Astrocyte of the hippocampus (primary cell): Measurements from ENCODE around the gene FAM47C.
"Not testable (repeated sequence)": the region's sequence is repeated elsewhere in the genome, so short reads cannot be mapped to it uniquely, and the experiment has no call there.

Experiments
- DNase-seq: peaks from one replicate; pipeline ENCODE4 v3.0.0; 2011; ENCODE audit warnings: low read depth, low spot score

Gene FAM47C

DNA sequence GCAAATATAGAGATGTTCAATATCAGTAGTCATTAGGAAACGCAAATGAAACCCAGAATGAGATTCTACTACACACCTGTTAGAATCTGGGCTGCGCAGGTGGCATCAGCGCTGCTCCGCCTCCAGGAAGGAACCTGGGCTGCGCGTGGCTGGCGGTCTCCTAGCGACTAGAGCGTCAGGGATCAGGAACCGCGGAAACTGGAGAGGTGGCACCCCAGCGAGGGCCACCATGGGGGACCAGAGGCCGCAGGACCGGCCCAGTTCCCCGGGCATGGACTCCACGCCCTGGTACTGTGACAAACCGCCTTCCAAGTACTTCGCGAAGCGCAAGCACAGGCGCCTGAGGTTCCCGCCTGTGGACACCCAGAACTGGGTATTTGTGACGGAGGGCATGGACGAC, at the start of gene FAM47C:
TSS of gene FAM47C (plus strand) at position 185 of the 400 bp plus-strand sequence. CDS start at position 230, 45 bp downstream.
- not testable (repeated sequence) for DNase-seq

DNA sequence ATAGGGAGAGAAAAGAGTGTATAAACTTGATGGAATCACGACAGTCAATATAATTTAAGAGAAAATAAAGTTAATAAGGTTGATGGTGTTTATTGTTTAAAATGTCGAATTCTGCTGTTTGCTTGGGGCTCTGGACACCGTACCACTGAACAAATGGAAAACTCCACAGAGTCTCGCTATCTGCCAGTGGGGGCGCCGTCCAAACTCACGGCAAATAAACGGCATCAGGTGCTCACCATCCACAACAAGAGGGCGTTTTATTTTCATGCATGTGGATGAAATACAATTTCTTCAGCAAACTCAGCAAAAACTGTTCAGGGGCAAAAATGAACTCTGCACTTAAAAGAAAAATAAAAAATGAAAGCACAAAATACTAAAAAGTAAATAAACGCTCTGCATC, 46.6 kb upstream of the FAM47C start:
- DNase-seq, result no peak

- DNase-seq, result no peak
Measured at GRCh38 chrX:36963069-36963808, 44.9 kb upstream of the FAM47C start.

DNA sequence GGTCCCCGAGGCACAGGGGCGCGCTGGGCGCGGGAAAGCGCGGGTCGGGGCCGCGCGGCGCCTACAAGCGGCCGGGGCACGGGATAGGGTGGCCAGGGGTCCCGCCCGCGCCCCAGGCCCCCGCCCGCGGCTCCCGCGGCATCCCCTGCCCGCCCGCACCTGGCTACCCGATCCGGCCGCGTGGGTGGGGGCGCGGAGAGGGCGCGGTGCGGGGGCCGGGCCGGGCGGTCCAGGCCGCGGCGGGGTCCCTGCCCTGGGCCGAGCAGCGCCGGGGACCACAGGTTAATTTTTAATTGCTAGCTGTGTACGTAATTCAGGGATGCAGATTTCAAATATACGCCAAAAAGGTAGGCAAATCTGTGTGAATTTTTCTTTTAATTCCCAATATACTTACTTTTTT, 44.3 kb upstream of the FAM47C start:
- DNase-seq, result no peak

DNA sequence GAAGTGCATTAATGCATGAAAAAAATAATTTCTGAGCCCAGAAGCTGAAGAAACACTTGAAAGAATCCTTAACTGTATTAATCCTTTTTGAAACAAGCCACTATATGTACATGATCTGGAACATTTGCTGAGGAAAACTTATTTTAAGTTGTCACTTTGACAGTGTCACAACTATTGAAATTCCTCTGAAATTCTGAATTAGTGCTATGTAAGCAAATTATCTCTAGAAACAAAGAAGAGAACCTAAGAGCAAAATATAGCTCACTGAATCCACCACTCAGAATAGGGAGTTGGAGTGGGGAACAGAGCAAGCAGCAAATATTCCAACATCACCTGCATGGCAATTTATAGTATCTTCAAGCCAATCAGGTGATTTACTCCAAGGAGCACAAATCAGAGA, 34.6 kb upstream of the FAM47C start:
- DNase-seq, result no peak

DNA sequence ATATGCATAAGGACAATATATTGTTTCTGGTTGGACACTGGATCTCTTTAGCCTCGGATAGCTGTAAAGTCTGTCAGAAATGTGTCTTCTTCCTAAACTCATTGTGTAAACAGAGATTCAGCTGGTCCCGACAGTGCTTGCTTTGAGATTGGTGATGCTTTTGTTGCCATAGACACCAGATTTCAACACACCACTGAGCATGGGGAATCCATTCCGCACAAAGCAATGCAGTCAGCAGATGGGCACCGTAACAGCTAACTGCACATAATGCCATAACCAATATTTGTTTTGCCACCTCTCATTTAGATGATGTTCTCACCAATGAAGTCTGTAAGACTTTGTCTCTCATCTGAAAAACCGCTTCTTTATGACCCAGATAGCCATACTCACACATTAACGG, 33.3 kb upstream of the FAM47C start:
- no peak for DNase-seq

- peak; percentile 36 for DNase-seq
Measured at GRCh38 chrX:36978886-36979285, 29.3 kb upstream of the FAM47C start.

GRCh38 chrX:36983831-36984230, 24.3 kb upstream of the FAM47C start:
- DNase-seq, result no peak

DNA sequence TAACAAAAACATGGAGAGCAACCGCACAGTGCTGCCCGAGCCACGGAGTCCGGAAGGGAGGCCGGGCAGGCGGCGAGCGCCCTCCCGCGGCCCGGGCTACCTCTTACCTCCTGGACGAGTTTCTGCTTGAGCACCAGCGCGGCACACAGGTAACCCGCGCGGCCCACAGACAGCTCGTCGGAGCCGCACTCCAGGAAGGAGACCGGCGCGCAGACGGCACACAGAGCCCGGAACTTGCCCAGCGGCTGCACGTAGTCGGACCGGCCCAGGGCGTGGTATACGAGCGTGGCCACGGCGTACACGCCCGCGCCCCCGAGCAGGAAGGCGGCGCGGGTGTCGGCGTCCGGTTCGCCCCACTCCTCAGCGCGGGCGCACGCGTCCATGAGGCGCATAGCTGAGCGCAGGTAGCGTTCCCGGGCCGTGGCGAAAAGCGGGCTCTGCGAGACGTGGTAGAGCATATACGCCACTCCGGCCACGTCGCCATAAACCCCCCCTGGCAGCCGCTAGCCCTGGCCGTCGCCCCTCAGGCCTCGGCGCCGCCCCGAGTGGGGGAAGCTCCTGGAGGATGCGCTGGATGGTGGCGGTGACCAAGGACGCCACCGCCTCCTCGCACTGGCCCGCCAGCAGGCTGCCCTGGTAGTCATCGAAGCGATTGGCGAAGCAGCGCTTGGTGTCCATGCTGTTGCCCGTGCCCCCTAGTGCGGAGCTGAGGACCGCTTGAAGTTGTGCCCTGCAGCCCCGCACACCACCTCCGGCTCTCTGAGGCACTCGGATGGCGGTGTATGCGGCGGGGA, 22.6 kb upstream of the FAM47C start:
- peak; percentile 10 for DNase-seq

DNA sequence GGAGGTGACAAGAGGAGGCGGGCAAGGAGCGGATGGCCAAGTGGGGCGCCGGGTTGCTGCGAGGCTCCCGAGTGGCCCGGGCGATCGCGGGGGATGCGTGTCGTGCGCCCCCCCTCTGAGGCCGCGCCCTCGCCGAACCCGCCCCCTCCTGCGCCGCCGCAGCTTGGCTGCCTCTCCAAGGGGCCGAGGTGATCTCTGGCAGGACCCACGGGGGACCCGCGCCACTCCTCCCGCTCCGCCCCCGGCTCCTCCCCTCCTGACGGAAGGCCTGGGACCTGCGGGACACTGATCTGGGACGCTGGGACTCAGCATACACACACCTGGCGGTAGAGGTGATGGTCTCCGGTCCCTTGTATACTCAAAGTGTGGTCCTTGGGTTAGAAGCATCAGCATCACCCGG, 21.9 kb upstream of the FAM47C start:
- no peak for DNase-seq

DNA sequence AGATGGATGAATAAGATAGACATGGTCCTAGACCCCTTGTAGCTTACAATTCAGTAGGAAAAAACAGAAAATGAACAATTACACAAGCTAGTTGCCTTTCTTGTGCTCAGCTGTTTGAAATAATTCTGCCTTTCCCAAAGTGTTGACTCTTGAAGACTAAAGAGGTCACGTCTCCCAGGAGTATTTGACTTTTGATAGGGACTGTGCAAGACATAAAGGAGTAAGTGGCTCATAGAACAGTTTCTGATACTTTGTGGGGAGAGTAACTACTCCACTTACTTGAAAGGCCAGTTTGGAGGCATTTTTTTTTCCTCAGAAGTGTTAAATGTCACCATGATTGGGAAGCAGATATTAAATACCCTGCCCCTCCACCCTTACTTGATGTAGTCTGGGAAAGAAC, 21.0 kb upstream of the FAM47C start:
- not testable (repeated sequence) for DNase-seq

DNA sequence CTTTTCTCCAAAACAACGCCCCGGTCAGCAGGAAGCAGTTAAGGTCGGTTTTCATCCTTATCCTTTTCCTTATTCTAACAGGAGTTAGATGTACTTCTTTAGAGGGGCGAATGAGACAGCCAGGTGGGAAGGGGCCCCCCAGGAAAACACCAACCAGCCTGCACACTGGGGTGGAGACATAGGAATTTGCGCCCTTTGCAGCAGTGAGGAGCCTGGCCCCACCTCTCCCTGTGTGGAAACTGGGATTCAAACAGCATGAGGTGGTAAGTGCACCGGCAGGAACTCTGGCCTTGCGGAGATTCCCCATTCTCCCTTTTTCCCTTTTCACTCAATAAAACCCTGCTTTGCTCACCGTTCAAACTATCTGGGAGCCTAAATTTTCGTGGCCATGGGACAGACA, 8.0 kb upstream of the FAM47C start:
- DNase-seq, result no peak

DNA sequence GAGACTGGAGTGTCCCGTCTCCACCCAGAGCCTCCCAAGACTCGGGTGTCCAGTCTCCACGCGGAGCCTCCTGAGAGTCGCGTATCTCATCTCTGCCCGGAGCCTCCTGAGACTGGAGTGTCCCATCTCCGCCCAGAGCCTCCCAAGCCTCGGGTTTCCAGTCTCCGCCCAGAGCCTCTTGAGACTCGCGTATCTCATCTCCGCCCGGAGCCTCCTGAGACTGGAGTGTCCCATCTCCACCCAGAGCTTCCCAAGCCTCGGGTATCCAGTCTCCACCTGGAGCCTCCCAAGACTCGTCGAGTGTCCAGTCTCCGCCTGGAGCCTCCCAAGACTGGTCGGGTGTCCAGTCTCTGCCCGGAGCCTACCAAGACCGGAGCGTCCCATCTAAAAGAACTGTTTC, 2.3 kb downstream of the FAM47C start:
- no peak for DNase-seq

DNA sequence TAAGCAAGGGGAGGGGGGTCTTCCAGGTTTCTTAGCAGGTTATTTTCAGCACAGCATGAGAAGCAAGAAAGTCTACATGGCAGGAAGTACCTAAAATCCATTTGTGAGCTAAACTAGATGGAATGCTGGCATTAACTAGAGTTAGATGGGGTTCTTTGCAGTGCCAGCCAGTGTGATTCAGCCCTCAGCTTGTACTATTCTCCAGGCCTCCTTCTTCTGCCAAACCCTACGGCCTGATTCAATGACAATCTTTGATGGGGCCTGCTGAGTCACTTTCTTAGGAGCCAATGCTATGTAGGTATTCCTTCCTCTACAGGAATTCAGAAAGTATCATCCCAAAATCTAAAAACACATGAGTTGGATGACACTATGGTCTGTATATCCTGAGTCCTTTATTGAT, 26.1 kb downstream of the FAM47C start:
- peak; percentile 17 for DNase-seq

DNA sequence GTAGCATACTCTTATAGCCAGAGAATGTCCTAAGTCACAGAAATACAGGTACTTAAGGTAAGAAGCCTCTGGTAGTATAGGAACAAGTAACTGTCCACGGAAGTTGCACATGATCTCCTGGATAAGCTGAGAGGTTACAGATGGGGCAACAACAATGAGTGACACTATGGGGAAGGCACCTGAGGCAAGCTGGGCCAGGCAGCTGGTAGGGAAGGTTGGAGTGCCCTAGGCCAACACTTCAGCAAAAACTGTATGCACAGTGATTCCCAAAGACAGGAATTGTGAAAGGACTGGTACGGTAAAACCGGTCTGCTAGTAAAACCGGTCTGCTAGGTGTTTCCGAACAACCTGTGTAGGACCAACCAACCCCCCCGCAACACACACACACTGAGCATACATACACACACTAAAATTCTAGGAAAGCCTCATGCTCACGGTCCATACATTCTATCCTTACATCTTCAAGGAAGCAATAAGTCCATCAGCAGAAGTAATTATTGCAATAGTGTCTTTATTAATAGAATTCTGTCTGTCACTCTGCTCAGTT, 28.6 kb downstream of the FAM47C start:
- DNase-seq, result not testable (repeated sequence)

- not testable (repeated sequence) for DNase-seq
Measured at GRCh38 chrX:37038814-37039213, 30.6 kb downstream of the FAM47C start.

- DNase-seq, result not testable (repeated sequence)
Measured at GRCh38 chrX:37042956-37043885, 35.1 kb downstream of the FAM47C start.

GRCh38 chrX:37047776-37048175, 39.6 kb downstream of the FAM47C start:
- DNase-seq, result no peak

GRCh38 chrX:37057572-37057971, 49.4 kb downstream of the FAM47C start:
- not testable (repeated sequence) for DNase-seq

DNA sequence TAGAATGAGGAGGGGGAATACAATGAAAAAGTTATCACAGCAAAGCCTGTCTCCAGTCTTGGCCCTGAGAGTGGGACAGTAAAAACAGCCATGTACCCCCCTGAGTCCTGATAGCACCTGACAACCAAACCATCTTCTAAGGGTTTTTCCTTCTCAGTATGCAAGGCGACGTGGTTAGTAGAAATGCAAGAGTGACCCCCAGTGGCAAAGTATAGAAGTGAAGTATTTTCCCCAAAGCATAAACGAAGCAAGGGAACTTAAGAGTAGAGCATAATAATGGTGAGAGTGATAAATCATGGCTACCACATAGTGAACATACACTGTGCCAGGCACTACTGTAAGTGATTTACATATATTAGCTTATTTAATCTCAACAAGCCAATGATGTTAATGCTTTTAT, 52.8 kb downstream of the FAM47C start:
- DNase-seq, result peak; percentile 51
